AG08395 (cell line): ENCODE measurements around the gene PCID2.
"Not testable (repeated sequence)": the region's sequence is repeated elsewhere in the genome, so short reads cannot be mapped to it uniquely, and the experiment has no call there.

Experiments
- DNase-seq: peaks from one replicate; pipeline ENCODE4 v3.0.0; 2012; ENCODE audit warnings: mixed read lengths, low spot score

Gene PCID2

GRCh38 chr13:113208421-113209335 is at the start of gene PCID2:
Gene PCID2 (minus strand): TSS chr13:113208669. CDS start chr13:113208634, 35 bp downstream.
- DNase-seq, result peak; percentile 91

- not testable (repeated sequence) for DNase-seq
Observed at GRCh38 chr13:113257908-113258307, 49.4 kb upstream of the PCID2 start.

DNA sequence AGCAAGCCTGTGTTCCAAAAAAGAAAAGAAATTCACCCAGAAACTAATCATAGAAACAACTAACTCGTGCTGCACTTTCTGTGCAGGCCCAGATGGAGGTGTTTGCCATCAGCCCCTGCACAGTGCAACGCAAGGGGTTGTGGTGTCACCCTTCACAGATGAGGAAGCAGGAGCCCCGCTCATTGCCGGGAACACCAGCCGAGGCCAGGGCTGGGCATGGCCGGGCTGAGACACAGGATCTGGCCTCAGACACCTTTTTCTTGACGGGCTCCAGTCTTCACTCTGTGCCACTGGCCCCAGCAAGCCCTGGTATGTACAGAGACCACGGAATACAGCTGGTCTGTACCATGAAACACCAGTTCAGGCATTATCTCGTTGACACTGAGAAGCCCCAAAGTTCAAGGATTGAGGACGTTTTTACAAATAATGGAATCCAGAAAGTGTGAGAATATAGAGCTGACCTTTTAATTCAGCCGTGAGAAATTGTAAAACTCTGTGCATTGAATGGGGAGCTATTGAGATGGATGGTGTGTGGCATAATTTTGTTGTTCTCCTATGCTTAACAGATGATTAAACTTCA is 44.1 kb upstream of the PCID2 start:
- no peak for DNase-seq

- no peak for DNase-seq
Observed at GRCh38 chr13:113245849-113246796, 37.7 kb upstream of the PCID2 start.

- no peak for DNase-seq
Observed at GRCh38 chr13:113243847-113244246, 35.4 kb upstream of the PCID2 start.

DNA sequence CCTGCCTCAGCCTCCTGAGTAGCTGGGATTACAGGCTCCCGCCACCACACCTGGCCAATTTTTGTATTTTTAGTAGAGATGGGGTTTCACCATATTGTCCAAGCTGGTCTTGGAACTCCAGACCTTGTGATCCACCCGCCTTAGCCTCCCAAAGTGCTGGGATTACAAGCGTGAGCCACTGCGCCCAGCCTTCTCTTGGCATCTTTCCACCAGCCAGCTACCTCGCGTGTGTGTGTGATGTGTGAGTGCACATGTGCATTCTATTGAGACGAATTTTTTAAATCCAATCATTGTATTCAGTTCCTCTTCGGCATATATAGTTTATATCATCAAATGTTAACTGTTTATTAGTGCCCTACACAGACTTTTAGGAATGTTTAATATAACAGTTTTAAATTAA is 33.2 kb upstream of the PCID2 start:
- DNase-seq, result not testable (repeated sequence)

GRCh38 chr13:113239986-113240385 is 31.5 kb upstream of the PCID2 start:
- DNase-seq, result no peak

DNA sequence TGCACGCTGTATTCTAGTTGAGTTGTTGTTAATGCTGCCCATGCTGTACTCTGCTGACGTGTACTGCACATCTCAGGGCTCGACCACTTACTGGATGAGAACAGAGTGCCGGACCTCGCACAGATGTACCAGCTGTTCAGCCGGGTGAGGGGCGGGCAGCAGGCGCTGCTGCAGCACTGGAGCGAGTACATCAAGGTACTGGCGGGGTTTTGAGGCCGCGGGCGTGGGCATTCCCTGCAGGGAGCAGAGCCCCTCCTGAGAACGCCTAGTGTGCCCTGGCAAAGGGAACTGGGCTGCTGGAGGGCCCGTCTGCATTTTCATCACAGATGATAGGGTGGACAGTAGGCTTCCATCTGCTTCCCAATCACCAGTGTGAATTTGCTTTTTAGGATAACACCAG is 30.9 kb upstream of the PCID2 start:
- no peak for DNase-seq

DNA sequence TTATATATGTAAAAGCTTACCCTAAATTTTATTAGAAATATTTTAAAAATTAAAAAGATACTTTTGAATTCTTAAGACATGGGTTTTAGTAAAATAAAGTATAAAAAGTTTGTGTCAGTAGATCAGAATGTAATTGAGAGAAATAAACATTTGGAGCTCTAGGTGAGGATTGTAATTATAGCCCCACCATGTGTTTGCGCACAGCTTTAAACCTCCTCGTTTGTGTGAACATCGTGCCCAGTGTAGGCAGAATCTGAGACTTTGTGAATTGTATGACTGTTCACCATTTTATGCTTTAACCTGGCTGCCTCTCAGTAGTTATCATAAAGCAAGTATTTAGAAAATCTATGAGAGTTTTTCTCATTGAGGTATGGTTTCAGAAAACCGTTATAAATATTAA is 30.1 kb upstream of the PCID2 start:
- no peak for DNase-seq

DNA sequence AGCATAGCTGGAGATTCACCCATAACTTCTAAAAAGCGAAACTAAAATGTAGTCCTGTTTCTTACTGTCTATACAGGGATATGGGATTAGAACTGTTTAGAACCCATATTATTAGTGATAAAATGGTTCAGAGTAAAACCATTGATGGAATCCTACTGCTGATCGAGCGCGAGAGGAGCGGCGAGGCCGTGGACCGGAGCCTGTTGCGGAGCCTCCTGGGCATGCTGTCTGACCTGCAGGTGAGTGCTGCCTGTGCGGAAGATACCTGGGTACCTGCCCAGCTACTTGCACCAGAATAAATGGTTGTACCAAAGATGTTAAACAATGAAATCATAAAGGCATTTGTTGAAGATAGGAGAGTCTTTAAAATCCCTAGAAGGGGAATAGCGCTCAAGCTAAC is 24.6 kb upstream of the PCID2 start:
- DNase-seq, result no peak

DNA sequence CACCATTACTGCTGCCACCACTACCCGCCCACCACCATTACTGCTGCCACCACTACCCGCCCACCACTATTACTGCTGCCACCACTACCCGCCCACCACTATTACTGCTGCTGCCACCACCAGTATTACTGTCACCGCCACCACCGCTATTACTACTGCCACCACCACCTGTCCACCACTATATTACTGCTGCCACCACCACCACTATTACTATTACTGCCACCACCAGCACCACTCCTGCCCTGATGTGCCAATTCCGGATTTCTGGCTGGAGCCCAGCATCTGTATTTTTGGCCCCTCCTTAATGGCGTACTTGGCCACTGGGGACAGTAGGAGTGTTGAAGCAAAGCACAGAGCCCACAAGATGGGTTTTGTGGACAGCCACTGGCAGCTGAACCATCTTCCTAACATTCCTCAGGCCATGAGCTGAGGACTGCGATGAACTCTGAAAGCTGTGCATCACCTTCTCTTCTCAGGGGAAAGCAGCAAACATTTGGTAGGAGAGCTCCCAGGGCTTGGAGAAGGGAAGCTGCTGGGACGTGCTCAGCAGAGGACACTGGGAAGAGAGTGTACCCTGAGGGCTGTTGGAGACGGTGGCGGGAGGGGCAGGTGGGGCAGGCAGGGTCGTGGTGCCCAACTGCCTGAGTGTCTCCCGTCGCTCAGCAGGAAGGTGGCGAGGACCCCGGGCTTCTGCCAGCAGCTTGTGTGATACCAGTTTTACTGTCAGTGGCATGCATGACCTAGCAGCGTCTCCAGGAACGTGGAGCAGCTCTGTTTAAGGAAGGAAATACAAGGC is 23.9 kb upstream of the PCID2 start:
- no peak for DNase-seq

DNA sequence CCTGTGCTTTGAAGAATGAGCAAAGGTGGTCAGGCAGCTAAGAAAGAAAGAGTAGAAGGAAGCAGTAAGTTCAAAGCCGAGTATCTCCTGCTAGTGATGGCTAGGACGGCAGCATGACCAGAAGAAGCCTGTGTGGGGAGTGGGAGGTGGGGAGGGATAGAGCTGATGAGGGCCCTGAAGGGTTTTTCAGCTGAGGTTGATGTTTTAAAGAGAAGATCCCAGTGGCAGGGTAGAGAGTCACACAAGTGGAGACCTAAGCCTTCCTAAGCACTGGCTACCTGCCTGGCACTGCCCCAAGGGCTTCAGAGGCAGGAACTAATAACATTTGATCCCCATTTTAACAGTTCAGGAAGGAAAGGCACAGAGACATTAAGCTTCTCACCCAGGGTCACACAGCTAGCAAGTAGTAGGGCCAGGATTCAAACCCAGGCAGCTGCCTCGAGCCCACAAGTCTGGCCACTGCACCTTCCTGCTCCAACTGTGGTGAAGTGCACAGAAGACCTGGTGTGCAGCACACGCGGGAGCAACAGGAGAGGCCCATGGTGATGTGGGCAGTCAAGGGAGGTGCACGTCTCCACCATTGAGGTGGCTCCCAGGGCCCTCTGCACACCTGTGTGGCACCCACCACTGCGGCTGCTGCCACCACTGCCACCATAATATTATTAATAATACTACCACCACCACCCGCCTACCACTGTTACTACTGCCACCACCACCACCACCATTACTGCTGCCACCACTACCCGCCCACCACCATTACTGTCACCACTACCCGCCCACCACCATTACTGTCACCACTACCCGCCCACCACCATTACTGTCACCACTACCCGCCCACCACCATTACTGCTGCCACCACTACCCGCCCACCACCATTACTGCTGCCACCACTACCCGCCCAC is 23.1 kb upstream of the PCID2 start:
- no peak for DNase-seq

GRCh38 chr13:113229791-113230190 is 21.3 kb upstream of the PCID2 start:
- DNase-seq, result no peak

GRCh38 chr13:113229161-113229560 is 20.7 kb upstream of the PCID2 start:
- DNase-seq, result no peak

- DNase-seq, result no peak
Observed at GRCh38 chr13:113226873-113227450, 18.5 kb upstream of the PCID2 start.

- DNase-seq, result no peak
Observed at GRCh38 chr13:113225515-113225914, 17.0 kb upstream of the PCID2 start.

- DNase-seq, result no peak
Observed at GRCh38 chr13:113224486-113224885, 16.0 kb upstream of the PCID2 start.

- DNase-seq, result no peak
Observed at GRCh38 chr13:113223070-113223469, 14.6 kb upstream of the PCID2 start.

DNA sequence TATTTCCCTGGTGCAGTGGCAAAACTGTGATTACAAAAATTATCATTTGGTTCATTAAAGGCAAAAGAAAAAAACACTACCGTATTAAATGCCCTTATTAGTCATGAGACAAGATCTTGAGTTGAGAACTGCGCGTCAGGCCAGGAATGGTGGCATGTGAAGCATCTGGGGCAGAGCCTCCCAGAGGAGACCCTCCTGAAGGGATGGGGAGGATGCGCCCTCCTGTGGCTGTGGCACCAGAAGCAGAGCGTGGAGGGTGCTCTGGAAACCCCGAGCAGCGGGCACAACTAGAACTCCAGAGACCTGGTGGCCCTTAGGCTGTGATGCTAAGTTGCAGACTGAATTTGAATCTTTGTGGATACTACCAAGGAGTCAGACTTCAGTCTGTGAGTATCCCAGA is 12.4 kb upstream of the PCID2 start:
- DNase-seq, result no peak

DNA sequence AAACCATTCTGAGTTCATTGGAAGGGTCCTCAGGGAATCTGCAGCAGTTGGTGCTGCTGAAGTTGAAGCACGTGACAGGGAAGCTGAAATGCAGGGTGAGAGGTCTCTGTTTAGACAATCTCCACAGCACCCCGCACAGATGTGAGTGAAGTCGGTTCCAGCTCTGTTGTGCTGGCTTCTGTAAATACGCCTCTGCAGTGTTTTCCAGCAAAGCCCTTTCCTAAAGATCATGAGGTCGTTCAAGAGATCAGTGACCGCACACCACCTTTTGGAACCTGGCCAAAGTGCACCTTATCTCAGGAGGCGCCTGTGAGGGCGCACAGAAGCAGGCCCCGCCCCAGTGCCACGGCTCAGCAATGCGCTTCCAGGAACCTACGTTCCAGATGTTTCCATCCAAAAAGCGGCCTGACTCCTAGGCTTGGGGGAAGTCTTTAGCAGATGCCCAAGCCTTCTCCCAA is 11.7 kb upstream of the PCID2 start:
- DNase-seq, result no peak
